HepG2 (cell line): ENCODE results near the gene LNX2. TPM values are rescaled to one million over a fixed set of nuclear protein-coding genes. Genes with fewer than 3 reads are reported as not detected.

Experiments used
- CREB3 ChIP-seq: sonication (generic); formaldehyde crosslinking; IDR thresholded peaks from 2 replicates; pipeline ENCODE4 v1.5.0; 2020; ENCODE audit warnings: missing genetic modification reagents
- ELF1 ChIP-seq: sonication (generic); formaldehyde crosslinking; IDR thresholded peaks from 2 replicates; pipeline ENCODE4 v1.4.0; 2020; ENCODE audit warnings: missing genetic modification reagents
- KLF6 ChIP-seq: IDR thresholded peaks from 2 replicates; pipeline ENCODE4 v1.8.0; 2016; ENCODE audit warnings: missing biosample characterization, missing genetic modification reagents
- MAFG ChIP-seq: sonication (generic); formaldehyde crosslinking; IDR thresholded peaks from 2 replicates; pipeline ENCODE4 v1.5.1; 2020; ENCODE audit warnings: mild to moderate bottlenecking, missing genetic modification reagents
- MED13 ChIP-seq: sonication (generic); formaldehyde crosslinking; IDR thresholded peaks from 2 replicates; pipeline ENCODE4 v1.5.0; 2020; ENCODE audit warnings: missing genetic modification reagents
- NR0B2 ChIP-seq: sonication (generic); formaldehyde crosslinking; IDR thresholded peaks from 2 replicates; pipeline ENCODE4 v1.4.0; 2020; ENCODE audit warnings: mild to moderate bottlenecking, missing genetic modification reagents
- PAF1 ChIP-seq: IDR thresholded peaks from 2 replicates; pipeline ENCODE4 v1.6.1; 2016; ENCODE audit warnings: missing genetic modification reagents, missing compliant biosample characterization
- PLSCR1 ChIP-seq: sonication (generic); formaldehyde crosslinking; IDR thresholded peaks from 2 replicates; pipeline ENCODE4 v1.5.0; 2020; ENCODE audit warnings: missing genetic modification reagents, mild to moderate bottlenecking, borderline replicate concordance
- STAT5B ChIP-seq: sonication (generic); formaldehyde crosslinking; IDR thresholded peaks from 2 replicates; pipeline ENCODE4 v1.4.0; 2020; ENCODE audit warnings: missing genetic modification reagents
- ZFP37 ChIP-seq: sonication (generic); formaldehyde crosslinking; IDR thresholded peaks from 2 replicates; pipeline ENCODE4 v1.4.0; 2020; ENCODE audit warnings: missing genetic modification reagents, borderline replicate concordance
- ZIK1 ChIP-seq: sonication (generic); formaldehyde crosslinking; IDR thresholded peaks from 2 replicates; pipeline ENCODE4 v1.5.0; 2020; ENCODE audit warnings: mild to moderate bottlenecking, low read depth, missing genetic modification reagents, borderline replicate concordance
- ZNF121 ChIP-seq: sonication (generic); formaldehyde crosslinking; IDR thresholded peaks from 2 replicates; pipeline ENCODE4 v1.5.0; 2020; ENCODE audit warnings: mild to moderate bottlenecking, missing genetic modification reagents
- ZNF331 ChIP-seq: sonication (generic); formaldehyde crosslinking; IDR thresholded peaks from 2 replicates; pipeline ENCODE4 v1.4.0; 2020; ENCODE audit warnings: missing genetic modification reagents
- ZNF407 ChIP-seq: sonication (generic); formaldehyde crosslinking; IDR thresholded peaks from one replicate; pipeline ENCODE4 v1.5.1; 2020; ENCODE audit warnings: mild to moderate bottlenecking, missing genetic modification reagents; ENCODE audit errors: not compliant biosample characterization
- ZNF549 ChIP-seq: sonication (generic); formaldehyde crosslinking; IDR thresholded peaks from 2 replicates; pipeline ENCODE4 v1.5.0; 2020; ENCODE audit warnings: missing genetic modification reagents
- ZNF773 ChIP-seq: sonication (generic); formaldehyde crosslinking; IDR thresholded peaks from 2 replicates; pipeline ENCODE4 v1.4.0; 2020; ENCODE audit warnings: missing genetic modification reagents, borderline replicate concordance
- ZNF839 ChIP-seq: sonication (generic); formaldehyde crosslinking; IDR thresholded peaks from 2 replicates; pipeline ENCODE4 v1.4.0; 2020; ENCODE audit warnings: missing genetic modification reagents, mild to moderate bottlenecking, borderline replicate concordance
- ZNF878 ChIP-seq: sonication (generic); formaldehyde crosslinking; IDR thresholded peaks from 2 replicates; pipeline ENCODE4 v1.8.1; 2023; ENCODE audit warnings: mild to moderate bottlenecking, missing genetic modification reagents, moderate library complexity
- polyA plus RNA-seq, 8 experiments: library from polyadenylated mRNA; depleted of rRNA in 3 of 8; stranded (reverse) in 7 of 8; unstranded in 1 of 8; fragments of >200 nt; fragmentation: Illumina TruSeq in 4 of 8; extraction: Trizol in 4 of 8; gene quantifications; 2 replicates each; pipeline versions ENCODE4 v1.2.1 to v1.2.3, GENCODE V29; 2011 to 2016; ENCODE audit warnings: low read depth in 4 of 8, missing spikeins in 1 of 8, mixed read lengths in 1 of 8; ENCODE audit not compliant: insufficient read depth in 1 of 8
- total RNA-seq, 5 experiments: library from RNA; depleted of rRNA; stranded (reverse); fragments of >200 nt; fragmentation: Illumina TruSeq; extraction: Trizol; gene quantifications; 2 replicates each; pipeline ENCODE4 v1.2.3, GENCODE V29; 2016; ENCODE audit warnings: low read depth in 1 of 5

Gene LNX2
- total and polyA plus RNA-seq, 2 of the 13 experiments (the other 11 are each of a cell fraction or from before 2014, with no cell fraction given): 9.2 to 9.7 TPM

- peak; percentile 35 for TF ChIP-seq ZNF407 (CRISPR knock-in tag)
- TF ChIP-seq ZFP37 (CRISPR knock-in tag): 0 out of 2 replicates have a peak, but pooled peaks have one; percentile 46
- peak; percentile 94; the same call in 1 of the 2 replicates for TF ChIP-seq PLSCR1
- no peak for TF ChIP-seq MED13 (CRISPR knock-in tag)
- no peak for TF ChIP-seq STAT5B (CRISPR knock-in tag)
- TF ChIP-seq KLF6 (CRISPR knock-in tag): 0 out of 2 replicates have a peak, but pooled peaks have one; percentile 53
- TF ChIP-seq ELF1: peak; percentile 60
- no peak for TF ChIP-seq ZNF549 (CRISPR knock-in tag)
- no peak; the same call in 1 of the 2 replicates for TF ChIP-seq MAFG (CRISPR knock-in tag)
- peak; percentile 46; the same call in 1 of the 2 replicates for TF ChIP-seq NR0B2 (CRISPR knock-in tag)
- no peak for TF ChIP-seq ZNF878 (CRISPR knock-in tag)
- TF ChIP-seq ZNF331 (CRISPR knock-in tag): no peak
- no peak for TF ChIP-seq ZNF839
- no peak for TF ChIP-seq ZNF773
- no peak for TF ChIP-seq PAF1 (CRISPR knock-in tag)
- peak; percentile 83; the same call in 1 of the 2 replicates for TF ChIP-seq ZIK1 (CRISPR knock-in tag)
- no peak for TF ChIP-seq CREB3 (CRISPR knock-in tag)
- no peak for TF ChIP-seq ZNF121 (CRISPR knock-in tag)
These were observed 1.2 kb upstream of the LNX2 start, which contains the start of gene POLR1D (continued) for GRCh38 chr13:27621366-27622101.
